ENCODE results near the gene MIA. TPM values are rescaled to one million over a fixed set of nuclear protein-coding genes. Genes with fewer than 3 reads are reported as not detected.
"Not testable (repeated sequence)": the region's sequence is repeated elsewhere in the genome, so short reads cannot be mapped to it uniquely, and the experiment has no call there.

MIA gene
- 1 to 10 TPM in 3 of 4 donors, not detected in 1; 2.7 to 4.3 (median 3.2) TPM for polyA plus RNA-seq
- long read RNA-seq, donor 1, partial matches to known transcripts, result 0 of 4 reads
- long read RNA-seq, donor 1, other reads (novel, unspliced or antisense), result 0 of 4 reads
- long read RNA-seq, donor 2, partial matches to known transcripts, result 0 of 1 reads
- long read RNA-seq, donor 2, other reads (novel, unspliced or antisense), result 0 of 1 reads
- long read RNA-seq, donor 3, partial matches to known transcripts, result 0 of 1 reads
- long read RNA-seq, donor 3, other reads (novel, unspliced or antisense), result 0 of 1 reads
- long read RNA-seq, donor 4, result 0 reads
- long read RNA-seq, donor 5, partial matches to known transcripts, result 0 of 1 reads
- long read RNA-seq, donor 5, other reads (novel, unspliced or antisense), result 0 of 1 reads
- long read RNA-seq, donor 6, partial matches to known transcripts, result 0 of 1 reads
- long read RNA-seq, donor 6, other reads (novel, unspliced or antisense), result 0 of 1 reads
- long read RNA-seq, donor 7, result 0 reads
- long read RNA-seq, donor 8, result 0 reads
- long read RNA-seq, donor 9, result 0 reads
- long read RNA-seq, donor 10, transcript MIA-201 (4 exons, 632 nt), result major isoform, 11 of 18 reads
- long read RNA-seq, donor 10, partial matches to known transcripts, result 0 of 18 reads
- long read RNA-seq, donor 10, other reads (novel, unspliced or antisense), result 0 of 18 reads

GRCh38 chr19:40774916-40775631 lies at the start of gene MIA:
Gene MIA, plus strand, starts transcription at chr19:40775521. Its CDS starts 22 bp downstream, at chr19:40775543.
- Histone ChIP-seq H3K27me3 (ENCODE audit: control insufficient read depth in 3 of 3, insufficient read depth in 3 of 3, low read length in 3 of 3) (no peaks in the 10 kb centered on the region), H3K36me3 (ENCODE audit: control insufficient read depth in 3 of 3, insufficient read depth in 2 of 3, low read depth in 1 of 3, low read length in 3 of 3) (peaks cover 0 to 17% (median 0%) of the 10 kb centered on the region in 3 donors), H3K4me3 (ENCODE audit: low read depth in 1 of 3, low read length in 3 of 3) (no peak within 1 kb of the TSS), H3K27ac (ENCODE audit: low read depth in 1 of 3, low read length in 2 of 3) (no peak within 1 kb of the TSS), H3K4me1 (ENCODE audit: control insufficient read depth in 3 of 3, insufficient read depth in 2 of 3, low read depth in 1 of 3, low read length in 2 of 3) (peaks cover 0 to 15% (median 3%) of the 10 kb centered on the region in 3 donors), H3K9me3 (ENCODE audit: control insufficient read depth in 2 of 2, insufficient read depth in 1 of 2, low read depth in 1 of 2, low read length in 1 of 2) (peaks cover 0 to 7% of the 10 kb centered on the region in 2 donors)
- 81 to 88% (median 87%) methylated on average over 9 of the region's 9 CpGs for WGBS, 3 donors
- DNase-seq (no peak), FAIRE-seq (no peak)

DNA sequence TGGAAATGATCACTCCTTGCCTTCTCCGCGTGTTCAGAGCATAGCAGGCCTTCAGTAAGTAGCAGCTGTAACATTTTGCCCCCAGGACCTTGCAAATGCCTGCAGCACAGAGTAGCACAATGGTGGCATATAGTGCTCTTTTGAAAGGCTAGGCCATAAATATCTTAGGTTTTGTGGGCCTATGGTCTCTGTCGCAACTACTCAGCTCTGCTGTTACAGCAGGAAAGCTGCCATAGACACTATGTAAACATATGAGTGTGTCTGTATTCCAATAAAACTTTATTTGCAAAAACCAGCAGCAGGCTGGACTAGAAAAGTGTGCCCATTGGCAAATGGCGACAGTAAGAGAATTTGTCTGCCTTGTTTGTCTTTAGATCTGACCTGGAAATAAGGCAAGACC lies 49.0 kb upstream of the MIA start:
- Histone ChIP-seq H3K36me3 (ENCODE audit: control insufficient read depth in 3 of 3, insufficient read depth in 2 of 3, low read depth in 1 of 3, low read length in 3 of 3) (peaks cover 24 to 95% (median 26%) of the 10 kb centered on the region in 3 donors), H3K4me1 (ENCODE audit: control insufficient read depth in 3 of 3, insufficient read depth in 2 of 3, low read depth in 1 of 3, low read length in 2 of 3) (peaks cover 0 to 8% (median 6%) of the 10 kb centered on the region in 3 donors), H3K4me3 (ENCODE audit: low read depth in 1 of 3, low read length in 3 of 3) (no peak overlapping the region), H3K27me3 (ENCODE audit: control insufficient read depth in 3 of 3, insufficient read depth in 3 of 3, low read length in 3 of 3) (no peaks in the 10 kb centered on the region), H3K9me3 (ENCODE audit: control insufficient read depth in 2 of 2, insufficient read depth in 1 of 2, low read depth in 1 of 2, low read length in 1 of 2) (peaks cover 0 to 10% of the 10 kb centered on the region in 2 donors), H3K27ac (ENCODE audit: low read depth in 1 of 3, low read length in 2 of 3) (no peak overlapping the region)
- DNase-seq, result no peak
- no peak for FAIRE-seq
- WGBS, 3 donors, result 95 to 100% (median 98%) methylated on average over 4 of the region's 4 CpGs

DNA sequence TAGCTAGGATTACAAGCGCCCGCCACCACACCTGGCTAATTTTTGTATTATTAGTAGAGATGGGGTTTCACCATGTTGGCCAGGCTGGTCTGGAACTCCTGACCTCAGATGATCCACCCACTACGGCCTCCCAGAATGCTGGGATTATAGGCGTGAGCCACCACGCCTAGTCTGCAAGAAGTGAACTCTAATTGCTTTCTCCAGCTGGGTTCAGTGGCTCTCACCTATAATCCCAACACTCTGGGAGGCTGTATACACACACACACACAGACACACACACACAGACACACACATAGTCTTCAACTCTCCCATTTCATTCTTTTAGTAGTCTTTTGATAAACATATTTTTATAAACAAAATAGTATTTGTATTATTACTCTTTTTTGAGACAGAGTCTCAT lies 45.3 kb upstream of the MIA start:
- H3K27me3 ChIP-seq (ENCODE audit: control insufficient read depth in 3 of 3, insufficient read depth in 3 of 3, low read length in 3 of 3); H3K9me3 ChIP-seq (ENCODE audit: control insufficient read depth in 2 of 2, insufficient read depth in 1 of 2, low read depth in 1 of 2, low read length in 1 of 2); H3K4me1 ChIP-seq (ENCODE audit: control insufficient read depth in 3 of 3, insufficient read depth in 2 of 3, low read depth in 1 of 3, low read length in 2 of 3); H3K27ac ChIP-seq (ENCODE audit: low read depth in 1 of 3, low read length in 2 of 3); FAIRE-seq; H3K4me3 ChIP-seq (ENCODE audit: low read depth in 1 of 3, low read length in 3 of 3): not testable (repeated sequence)
- DNase-seq, result peak in 1 of 2 donors; percentile 22
- WGBS, 3 donors, result 60 to 85% (median 68%) methylated on average over 5 of the region's 5 CpGs
- H3K36me3 ChIP-seq (ENCODE audit: control insufficient read depth in 3 of 3, insufficient read depth in 2 of 3, low read depth in 1 of 3, low read length in 3 of 3), result peaks cover 20 to 91% (median 26%) of the 10 kb centered on the region in 3 donors

GRCh38 chr19:40732304-40732703 lies 43.0 kb upstream of the MIA start:
- not testable (repeated sequence) for FAIRE-seq; H3K27ac ChIP-seq (ENCODE audit: low read depth in 1 of 3, low read length in 2 of 3)

GRCh38 chr19:40733149-40733548 lies 42.2 kb upstream of the MIA start:
- FAIRE-seq (no peak), DNase-seq (no peak)
- Histone ChIP-seq H3K36me3 (ENCODE audit: control insufficient read depth in 3 of 3, insufficient read depth in 2 of 3, low read depth in 1 of 3, low read length in 3 of 3) (peaks cover 16 to 91% (median 20%) of the 10 kb centered on the region in 3 donors), H3K27me3 (ENCODE audit: control insufficient read depth in 3 of 3, insufficient read depth in 3 of 3, low read length in 3 of 3) (no peaks in the 10 kb centered on the region), H3K4me3 (ENCODE audit: low read depth in 1 of 3, low read length in 3 of 3) (no peak overlapping the region), H3K4me1 (ENCODE audit: control insufficient read depth in 3 of 3, insufficient read depth in 2 of 3, low read depth in 1 of 3, low read length in 2 of 3) (peaks cover 0 to 12% (median 0%) of the 10 kb centered on the region in 3 donors), H3K27ac (ENCODE audit: low read depth in 1 of 3, low read length in 2 of 3) (no peak overlapping the region), H3K9me3 (ENCODE audit: control insufficient read depth in 2 of 2, insufficient read depth in 1 of 2, low read depth in 1 of 2, low read length in 1 of 2) (no peaks in the 10 kb centered on the region)
- 90 to 94% (median 94%) methylated on average over 13 of the region's 13 CpGs for WGBS, 3 donors

More at GRCh38 chr19:40732304-40732703, 43.0 kb upstream of the MIA start:
- Histone ChIP-seq H3K4me1 (ENCODE audit: control insufficient read depth in 3 of 3, insufficient read depth in 2 of 3, low read depth in 1 of 3, low read length in 2 of 3) (peaks cover 0 to 12% (median 0%) of the 10 kb centered on the region in 3 donors), H3K36me3 (ENCODE audit: control insufficient read depth in 3 of 3, insufficient read depth in 2 of 3, low read depth in 1 of 3, low read length in 3 of 3) (peaks cover 20 to 94% (median 23%) of the 10 kb centered on the region in 3 donors)
- DNase-seq; H3K9me3 ChIP-seq (ENCODE audit: control insufficient read depth in 2 of 2, insufficient read depth in 1 of 2, low read depth in 1 of 2, low read length in 1 of 2); H3K4me3 ChIP-seq (ENCODE audit: low read depth in 1 of 3, low read length in 3 of 3); H3K27me3 ChIP-seq (ENCODE audit: control insufficient read depth in 3 of 3, insufficient read depth in 3 of 3, low read length in 3 of 3): not testable (repeated sequence)
- 95 to 98% (median 96%) methylated on average over 14 to 16 of the region's 16 CpGs for WGBS, 3 donors

DNA sequence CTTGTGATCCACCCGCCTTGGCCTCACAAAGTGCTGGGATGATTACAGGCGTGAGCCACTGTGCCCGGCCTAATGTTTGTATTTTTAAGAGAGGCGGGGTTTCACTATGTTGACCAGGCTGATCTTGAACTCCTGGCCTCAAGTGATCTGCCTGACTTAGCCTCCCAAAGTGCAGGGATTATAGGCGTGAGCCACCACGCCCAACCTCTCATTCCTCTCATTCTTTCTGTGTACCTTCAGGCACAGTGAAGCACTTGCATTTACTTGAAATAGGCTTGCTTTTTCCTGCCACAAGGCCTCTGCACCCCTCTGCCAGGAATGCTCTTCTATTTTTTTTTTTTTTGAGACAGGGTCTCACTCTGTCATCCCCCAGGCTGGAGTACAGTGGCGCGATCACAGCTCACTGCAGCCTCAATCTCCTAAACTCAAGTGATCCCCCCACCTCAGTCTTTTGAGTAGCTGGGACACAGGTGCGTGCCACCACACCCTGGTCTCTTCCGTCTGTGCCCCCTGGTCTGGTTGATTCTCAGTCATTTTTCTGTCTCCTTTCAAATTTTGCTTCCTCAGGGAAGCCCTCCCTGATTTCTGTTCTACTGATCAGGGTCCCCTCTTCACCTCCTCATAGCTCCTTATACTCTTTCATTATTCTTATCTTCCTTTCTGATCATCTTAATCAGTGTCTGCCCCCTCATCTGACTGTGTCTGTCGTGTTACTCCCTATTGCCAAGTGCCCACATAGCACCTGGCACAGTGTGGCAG lies 40.1 kb upstream of the MIA start:
- peak overlapping the region; percentile 42 to 67 (median 63) for H3K27ac ChIP-seq (ENCODE audit: low read depth in 1 of 3, low read length in 2 of 3)
- peaks cover 11 to 91% (median 19%) of the 10 kb centered on the region in 3 donors for H3K36me3 ChIP-seq (ENCODE audit: control insufficient read depth in 3 of 3, insufficient read depth in 2 of 3, low read depth in 1 of 3, low read length in 3 of 3)
- DNase-seq, result peak in 1 of 2 donors; percentile 79
- H3K4me1 ChIP-seq (ENCODE audit: control insufficient read depth in 3 of 3, insufficient read depth in 2 of 3, low read depth in 1 of 3, low read length in 2 of 3), result peaks cover 0 to 12% (median 0%) of the 10 kb centered on the region in 3 donors
- H3K27me3 ChIP-seq (ENCODE audit: control insufficient read depth in 3 of 3, insufficient read depth in 3 of 3, low read length in 3 of 3), result no peaks in the 10 kb centered on the region
- FAIRE-seq, result no peak
- H3K4me3 ChIP-seq (ENCODE audit: low read depth in 1 of 3, low read length in 3 of 3), result no peak overlapping the region
- 61 to 84% (median 71%) methylated on average over 11 of the region's 11 CpGs for WGBS, 3 donors
- H3K9me3 ChIP-seq (ENCODE audit: control insufficient read depth in 2 of 2, insufficient read depth in 1 of 2, low read depth in 1 of 2, low read length in 1 of 2), result no peaks in the 10 kb centered on the region

DNA sequence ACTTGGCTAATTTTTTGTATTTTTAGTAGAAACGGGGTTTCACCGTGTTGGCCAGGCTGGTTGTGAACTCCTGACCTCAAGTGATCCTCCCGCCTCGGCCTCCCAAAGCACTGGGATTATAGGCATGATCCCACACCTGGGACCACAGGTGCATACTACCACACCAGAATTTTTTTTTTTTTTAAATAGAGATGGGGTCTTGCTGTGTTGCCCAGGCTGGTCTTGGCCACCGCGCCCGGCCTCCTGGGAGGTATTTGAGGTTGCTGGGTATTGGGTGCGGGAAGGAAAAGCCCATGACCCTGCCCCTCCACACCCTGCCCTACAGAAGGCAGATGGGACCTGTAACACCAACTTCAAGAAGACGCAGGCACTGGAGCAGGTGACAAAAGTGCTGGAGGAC lies 38.7 kb upstream of the MIA start:
- Histone ChIP-seq H3K27ac (ENCODE audit: low read depth in 1 of 3, low read length in 2 of 3) (peak overlapping the region in 1 of 3 donors; percentile 1), H3K9me3 (ENCODE audit: control insufficient read depth in 2 of 2, insufficient read depth in 1 of 2, low read depth in 1 of 2, low read length in 1 of 2) (no peaks in the 10 kb centered on the region), H3K27me3 (ENCODE audit: control insufficient read depth in 3 of 3, insufficient read depth in 3 of 3, low read length in 3 of 3) (no peaks in the 10 kb centered on the region), H3K36me3 (ENCODE audit: control insufficient read depth in 3 of 3, insufficient read depth in 2 of 3, low read depth in 1 of 3, low read length in 3 of 3) (peaks cover 2 to 91% (median 10%) of the 10 kb centered on the region in 3 donors), H3K4me3 (ENCODE audit: low read depth in 1 of 3, low read length in 3 of 3) (no peak overlapping the region), H3K4me1 (ENCODE audit: control insufficient read depth in 3 of 3, insufficient read depth in 2 of 3, low read depth in 1 of 3, low read length in 2 of 3) (peaks cover 0 to 12% (median 0%) of the 10 kb centered on the region in 3 donors)
- FAIRE-seq (no peak), DNase-seq (no peak)
- 79 to 91% (median 85%) methylated on average over 7 to 9 of the region's 9 CpGs for WGBS, 3 donors

Measured in small intestine (tissue), 16 donors.